BJ (cell line): ENCODE results near the gene NPAS3. TPM values are rescaled to one million over a fixed set of nuclear protein-coding genes. Genes with fewer than 3 reads are reported as not detected.

Source experiments
- CTCF ChIA-PET: fragments of 350-600 bp; formaldehyde crosslinking; extraction: SDS; loops from one replicate; lab custom pipeline; 2021; ENCODE audit warnings: antibody characterized with exemption, inconsistent platforms; lab: Yijun Ruan, JAX
- POLR2A ChIA-PET: fragments of 300-600 bp; sonication (Branson Sonifier 250); formaldehyde crosslinking; extraction: SDS; loops from one replicate; lab custom pipeline; 2021; ENCODE audit warnings: antibody characterized with exemption; lab: Charles Lee
- DNase-seq: peaks from one replicate; pipeline ENCODE4 v3.0.0-alpha.2; 2011; ENCODE audit warnings: low read depth
- H3K27me3 ChIP-seq: 2 replicates; pipeline ENCODE4 v1.6.0; 2011; ENCODE audit warnings: low read length; ENCODE audit not compliant: control insufficient read depth, insufficient read depth
- H3K36me3 ChIP-seq: 2 replicates; pipeline ENCODE4 v1.5.1; 2011; ENCODE audit warnings: low read length; ENCODE audit not compliant: control insufficient read depth, insufficient read depth
- H3K4me3 ChIP-seq: 2 replicates; pipeline ENCODE4 v1.5.1; 2011; ENCODE audit warnings: low read depth, mild to moderate bottlenecking, control low read depth, low read length
- CTCF ChIP-seq: IDR thresholded peaks from 2 replicates; pipeline ENCODE4 v1.5.1; 2011; ENCODE audit warnings: low read depth, mild to moderate bottlenecking, control low read depth, inconsistent platforms, low read length, moderate library complexity; ENCODE audit not compliant: insufficient read depth
- polyA plus RNA-seq: library from polyadenylated mRNA; depleted of rRNA; stranded (reverse); fragments of >200 nt; gene quantifications from 2 replicates; pipeline ENCODE4 v1.2.3, GENCODE V29; 2011

Gene NPAS3
- polyA plus RNA-seq, 1 experiment = 0.09 TPM

DNA sequence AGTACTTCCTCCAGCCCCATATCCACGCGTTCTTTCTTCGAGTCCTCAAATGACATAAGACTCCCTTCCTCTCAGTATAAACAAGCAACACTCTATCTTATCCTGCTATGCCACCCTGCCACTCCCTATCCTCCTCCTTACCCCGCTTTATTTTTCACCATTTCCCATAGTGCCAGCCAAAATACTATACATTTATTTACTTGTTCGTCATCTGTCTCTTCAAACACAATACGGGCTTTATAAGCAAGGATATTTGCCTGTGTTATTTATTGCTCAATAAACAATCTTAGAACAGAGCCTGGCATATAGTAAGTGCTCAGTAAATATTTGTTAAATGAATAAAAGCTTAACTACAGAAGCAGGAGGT lies 567.3 kb downstream of the NPAS3 start:
- CTCF ChIA-PET = no interaction called here
- no peaks in the 10 kb centered on the region for H3K36me3 ChIP-seq
- TF ChIP-seq CTCF = no peak
- no peak for DNase-seq
- peaks cover 4% of the 10 kb centered on the region for H3K27me3 ChIP-seq
- POLR2A ChIA-PET = no interaction called here
- H3K4me3 ChIP-seq = no peak overlapping the region

DNA sequence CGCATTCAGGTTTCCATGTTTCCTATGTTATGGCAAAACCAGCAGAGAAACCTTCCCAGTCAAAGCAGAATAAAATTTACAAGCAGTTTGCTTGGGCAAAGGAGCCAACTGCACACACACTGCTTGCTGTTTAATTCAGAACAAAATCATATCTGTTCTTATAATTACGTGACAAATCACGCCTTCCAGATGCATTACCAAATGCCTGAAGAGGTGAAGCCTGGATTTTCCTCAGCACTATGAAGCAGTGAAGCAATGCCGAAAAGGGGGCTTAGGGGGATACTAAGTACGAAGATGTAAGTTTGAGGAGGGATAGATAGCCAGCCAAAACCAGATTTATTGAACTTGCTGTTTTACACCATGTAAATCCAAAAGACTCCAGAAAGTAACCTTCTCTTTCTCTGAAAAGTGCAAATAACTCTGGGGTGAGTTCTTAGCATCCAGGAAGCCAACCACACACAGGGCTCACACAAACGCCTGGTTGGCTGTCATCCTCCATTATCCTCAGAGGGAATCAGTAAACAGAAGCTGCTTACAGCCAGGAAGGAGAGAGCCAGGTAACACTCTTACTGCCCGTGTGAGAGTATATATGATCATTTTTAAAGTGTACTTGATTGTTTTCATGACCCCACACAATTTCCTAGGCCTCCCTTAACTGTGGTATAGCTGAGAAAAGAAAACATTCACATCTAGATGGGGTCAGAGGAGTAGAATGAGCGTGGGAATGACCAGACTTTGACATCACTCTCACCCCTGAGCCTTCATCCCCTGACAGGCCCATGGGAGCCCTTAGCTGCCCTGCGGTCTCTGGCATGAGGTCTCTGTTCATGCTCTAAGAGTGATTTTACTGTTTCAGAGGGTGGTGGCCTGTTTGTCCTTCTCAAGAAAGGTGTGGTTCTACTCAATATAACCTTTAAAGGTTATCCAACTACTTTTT lies 569.7 kb downstream of the NPAS3 start:
- no peak for DNase-seq
- Histone ChIP-seq H3K36me3 (no peaks in the 10 kb centered on the region), H3K4me3 (no peak overlapping the region), H3K27me3 (peaks cover 2% of the 10 kb centered on the region; the same call in 1 of the 2 replicates)
- TF ChIP-seq CTCF = no peak
- CTCF ChIA-PET = interaction anchor here (1.5 kb wide), 1 partner anchor 284 kb away, joined by 4 read pairs; no protein-coding TSS in a partner anchor
- POLR2A ChIA-PET = no interaction called here

GRCh38 chr14:33509454-33509853 lies 570.8 kb downstream of the NPAS3 start:
- TF ChIP-seq CTCF = no peak
- H3K36me3 ChIP-seq = no peaks in the 10 kb centered on the region
- POLR2A ChIA-PET = no interaction called here
- DNase-seq = no peak
- CTCF ChIA-PET = interaction anchor here (1.5 kb wide), 1 partner anchor 283 kb away, joined by 4 read pairs; no protein-coding TSS in a partner anchor
- peaks cover 2% of the 10 kb centered on the region; the same call in 1 of the 2 replicates for H3K27me3 ChIP-seq
- no peak overlapping the region for H3K4me3 ChIP-seq

DNA sequence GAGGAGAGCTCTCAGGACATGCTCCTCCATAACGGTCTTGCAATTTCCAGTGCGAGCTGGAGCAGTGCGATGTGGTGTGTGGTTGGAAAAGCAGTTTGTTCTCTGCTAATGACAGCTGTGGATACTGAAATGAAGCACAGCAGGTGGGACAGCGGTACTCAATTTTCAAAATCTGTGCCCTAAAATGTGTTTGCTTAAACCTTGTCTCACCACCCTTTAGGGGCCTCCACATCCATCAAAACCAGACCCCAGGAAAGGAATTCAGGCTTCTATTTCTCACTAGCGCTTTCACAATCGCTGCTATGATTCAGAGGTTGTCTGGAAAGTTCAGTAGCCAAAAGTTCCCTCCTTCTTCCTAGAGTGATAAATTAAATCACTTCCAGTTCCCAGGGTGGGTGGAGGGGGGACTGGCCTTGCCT lies 571.4 kb downstream of the NPAS3 start:
- CTCF ChIA-PET = interaction anchor here (1.5 kb wide), 1 partner anchor 283 kb away, joined by 4 read pairs; no protein-coding TSS in a partner anchor
- Histone ChIP-seq H3K36me3 (no peaks in the 10 kb centered on the region), H3K4me3 (no peak overlapping the region), H3K27me3 (no peaks in the 10 kb centered on the region)
- no peak for TF ChIP-seq CTCF
- DNase-seq = peak; percentile 9
- POLR2A ChIA-PET = no interaction called here

DNA sequence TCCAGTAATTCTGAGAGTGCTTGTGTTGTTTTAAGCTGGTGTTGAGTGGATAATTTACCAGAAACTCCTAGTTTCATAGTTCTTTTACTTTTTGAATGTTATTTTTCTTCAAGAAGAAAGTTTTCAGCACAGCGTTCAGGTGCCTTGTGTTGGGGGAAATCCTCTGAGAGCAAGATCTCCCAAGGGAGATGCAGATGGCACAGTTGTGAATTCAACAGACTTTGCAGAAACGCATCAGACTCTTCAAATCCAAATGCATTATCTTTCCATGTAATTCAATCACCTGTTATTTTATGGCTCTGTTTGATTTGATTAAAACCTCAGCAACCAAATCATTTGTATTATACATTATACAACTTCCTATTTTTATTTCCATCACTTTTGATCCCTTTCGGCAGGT lies 572.3 kb downstream of the NPAS3 start:
- Histone ChIP-seq H3K36me3 (no peaks in the 10 kb centered on the region), H3K4me3 (no peak overlapping the region), H3K27me3 (no peaks in the 10 kb centered on the region)
- ChIA-PET CTCF (no interaction called here), POLR2A (no interaction called here)
- TF ChIP-seq CTCF = no peak
- no peak for DNase-seq
